Renal cortex interstitium (tissue), 11 donors: ENCODE data around the gene ENOX1. TPM values are rescaled to one million over a fixed set of nuclear protein-coding genes. Genes with fewer than 3 reads are reported as not detected.
"Not testable (repeated sequence)": the region's sequence is repeated elsewhere in the genome, so short reads cannot be mapped to it uniquely, and the experiment has no call there.

Experiments used
- DNase-seq, 11 donors: peaks; one replicate each; pipeline ENCODE4 v3.0.0-alpha.2; 2013; ENCODE audit warnings: low read depth in 9 of 11, low spot score in 4 of 11; ENCODE audit errors: extremely low read depth in 1 of 11
- polyA plus RNA-seq, 3 donors: library from polyadenylated mRNA; unstranded; fragments of 120-200 nt; gene quantifications; one replicate each; pipeline ENCODE4 v1.2.1, GENCODE V29; 2013; ENCODE audit not compliant: insufficient read length in 3 of 3

The ENOX1 gene
- polyA plus RNA-seq, 3 donors = 8.4 to 11.1 (median 9.7) TPM

DNA sequence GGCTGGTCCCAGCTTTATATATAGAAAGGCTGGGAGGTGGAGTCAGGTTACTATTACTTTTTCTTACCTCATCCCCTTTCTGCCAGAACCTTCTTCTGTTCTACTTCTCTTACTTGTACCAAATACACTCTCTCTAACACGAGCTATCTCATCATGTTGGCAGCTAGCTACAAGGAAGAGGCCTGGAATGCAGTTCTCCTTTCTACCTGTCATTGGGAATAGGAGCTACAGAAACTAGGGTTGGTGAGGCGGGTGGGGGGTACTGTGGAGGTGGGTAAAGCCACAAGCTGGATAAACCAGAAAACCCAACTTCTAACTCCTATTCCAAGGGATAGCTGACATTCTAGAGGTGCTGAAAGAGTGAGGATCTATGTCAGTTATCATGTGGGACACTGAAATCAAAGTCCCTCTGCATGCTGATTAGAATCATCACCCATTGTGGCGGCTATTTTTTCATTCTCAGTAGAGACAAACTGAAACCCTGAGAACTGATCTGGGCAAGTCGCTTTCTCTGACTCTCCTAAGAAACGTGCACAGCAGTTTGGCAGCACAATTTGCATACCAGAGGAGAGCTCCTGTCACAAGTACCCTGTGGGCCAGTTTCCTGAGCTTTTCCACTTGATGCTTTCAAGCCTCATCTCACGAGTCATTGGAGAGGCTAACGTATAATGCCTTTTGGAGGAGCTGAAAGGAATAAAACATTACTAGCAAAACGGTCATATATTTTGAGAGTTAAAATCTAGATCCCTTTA lies 358.1 kb downstream of the ENOX1 start:
- DNase-seq = no peak

- no peak for DNase-seq
These were observed 360.4 kb downstream of the ENOX1 start for GRCh38 chr13:43426355-43426754.

GRCh38 chr13:43425234-43425633 lies 361.5 kb downstream of the ENOX1 start:
- no peak for DNase-seq

DNA sequence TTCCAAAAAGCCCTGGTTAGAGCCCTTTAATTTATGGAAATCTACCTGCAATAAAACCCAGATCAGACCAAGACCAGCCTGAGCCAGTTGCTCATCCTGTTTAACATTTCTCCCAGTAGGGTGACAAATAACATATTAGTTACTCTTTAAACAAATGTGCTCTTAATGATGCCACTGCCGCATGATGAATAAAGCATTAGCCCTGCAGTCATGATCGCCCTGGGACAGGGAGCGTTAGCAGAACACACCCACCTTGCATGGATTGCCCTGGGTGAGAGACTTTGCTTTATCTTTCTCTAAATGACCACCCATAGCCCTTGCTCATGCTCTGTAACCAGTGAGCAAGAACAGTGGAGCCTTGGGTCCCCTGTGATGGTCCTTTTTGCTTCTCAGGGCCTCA lies 362.4 kb downstream of the ENOX1 start:
- peak in 3 of 11 donors; percentile 11 to 40 (median 24) for DNase-seq

DNA sequence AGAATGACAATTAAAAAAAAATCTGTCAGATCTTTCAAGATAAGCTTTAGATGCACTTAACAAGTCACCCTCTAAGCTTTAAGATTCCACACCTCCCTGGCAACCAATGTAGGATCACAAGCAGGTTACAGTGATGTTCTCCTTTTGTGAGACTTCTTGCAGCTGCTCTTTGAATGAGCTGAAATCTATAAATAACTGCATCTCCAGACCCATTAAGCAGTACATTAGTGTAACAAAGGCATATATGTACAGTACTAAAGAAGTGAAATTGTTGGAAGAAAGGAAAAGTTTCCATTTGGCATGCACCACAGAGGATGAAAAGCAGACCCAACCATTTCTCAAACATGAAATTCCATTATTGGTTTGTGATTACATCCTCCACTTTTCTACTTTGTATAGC lies 364.7 kb downstream of the ENOX1 start:
- no peak for DNase-seq

- DNase-seq = not testable (repeated sequence)
These were observed 369.9 kb downstream of the ENOX1 start for GRCh38 chr13:43416842-43417241.

DNA sequence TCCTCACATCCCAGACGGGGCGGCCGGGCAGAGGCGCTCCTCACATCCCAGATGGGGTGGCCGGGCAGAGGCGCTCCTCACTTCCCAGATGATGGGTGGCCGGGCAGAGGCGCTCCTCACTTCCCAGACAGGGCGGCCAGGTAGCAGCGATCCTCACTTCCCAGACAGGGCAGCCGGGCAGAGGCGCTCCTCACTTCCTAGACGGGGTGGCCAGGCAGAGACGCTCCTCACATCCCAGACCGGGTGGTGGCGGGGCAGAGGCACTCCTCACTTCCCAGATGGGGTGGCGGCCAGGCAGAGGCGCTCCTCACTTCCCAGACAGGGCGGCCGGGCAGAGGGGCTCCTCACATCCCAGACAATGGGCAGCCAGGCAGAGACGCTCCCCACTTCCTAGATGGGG lies 370.4 kb downstream of the ENOX1 start:
- not testable (repeated sequence) for DNase-seq

GRCh38 chr13:43415903-43416391 lies 370.8 kb downstream of the ENOX1 start:
- not testable (repeated sequence) for DNase-seq

- DNase-seq = no peak
These were observed 372.7 kb downstream of the ENOX1 start for GRCh38 chr13:43414111-43414510.

DNA sequence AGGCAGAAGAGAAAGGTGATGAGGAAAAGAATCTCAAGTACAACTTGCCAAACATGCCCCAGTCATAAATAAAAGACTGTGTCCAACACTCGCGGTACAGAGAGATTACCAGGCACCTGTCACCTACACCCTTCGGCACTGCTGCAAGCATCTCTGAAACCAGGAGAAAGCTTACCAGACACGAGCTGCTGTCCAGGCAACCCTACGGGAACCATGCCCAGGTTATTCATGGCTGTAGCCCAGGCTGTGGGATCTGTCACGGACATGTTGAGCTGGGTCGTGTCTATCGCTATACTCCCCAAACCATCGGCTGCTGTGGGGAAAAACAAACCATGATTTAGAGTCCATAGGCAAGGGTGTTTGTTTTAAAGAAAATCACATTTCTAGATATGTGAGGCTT lies 375.0 kb downstream of the ENOX1 start:
- no peak for DNase-seq

GRCh38 chr13:43411211-43411610 lies 375.6 kb downstream of the ENOX1 start:
- no peak for DNase-seq

- peak in 1 of 11 donors; percentile 18 for DNase-seq
These were observed 378.5 kb downstream of the ENOX1 start for GRCh38 chr13:43408274-43408673.

- no peak for DNase-seq
These were observed 379.7 kb downstream of the ENOX1 start for GRCh38 chr13:43407023-43407581.

GRCh38 chr13:43405457-43405856 lies 381.3 kb downstream of the ENOX1 start:
- no peak for DNase-seq

DNA sequence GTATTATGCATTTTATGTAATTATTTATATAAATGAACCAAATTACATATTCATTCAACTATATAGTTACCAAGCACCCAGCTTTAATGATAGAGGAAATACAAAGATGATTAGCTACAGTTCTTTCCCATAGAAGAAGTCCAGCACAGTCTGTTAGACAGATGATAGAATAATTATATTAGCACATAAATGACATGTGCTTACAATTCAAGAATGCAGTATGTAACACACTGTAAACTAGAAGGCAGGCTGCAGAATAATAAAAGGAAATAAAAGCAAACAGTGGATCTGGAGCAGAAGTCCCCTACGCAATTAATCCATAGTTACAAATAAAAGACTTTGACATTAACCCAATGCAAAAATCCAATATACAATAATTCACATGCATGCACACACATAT lies 384.4 kb downstream of the ENOX1 start:
- DNase-seq = no peak

DNA sequence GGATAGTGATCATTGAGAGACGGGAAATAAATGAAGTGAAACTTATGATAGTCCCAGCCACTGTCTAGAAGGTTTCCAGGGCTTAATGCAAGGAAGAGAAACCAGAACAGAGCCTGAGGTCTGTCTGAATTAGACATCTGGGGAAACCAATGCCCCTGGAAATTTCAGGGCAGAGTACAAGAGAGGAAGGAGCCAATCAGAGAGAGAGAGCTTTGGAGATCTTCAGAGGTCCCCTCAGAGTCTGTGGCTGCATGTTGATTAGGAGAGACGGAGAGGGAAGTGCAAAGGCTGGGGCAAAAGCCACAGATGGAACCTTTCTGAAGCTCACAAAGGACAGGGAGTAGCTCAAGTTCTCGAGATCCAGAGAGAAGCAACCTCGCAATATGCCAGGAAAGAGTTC lies 385.4 kb downstream of the ENOX1 start:
- no peak for DNase-seq

DNA sequence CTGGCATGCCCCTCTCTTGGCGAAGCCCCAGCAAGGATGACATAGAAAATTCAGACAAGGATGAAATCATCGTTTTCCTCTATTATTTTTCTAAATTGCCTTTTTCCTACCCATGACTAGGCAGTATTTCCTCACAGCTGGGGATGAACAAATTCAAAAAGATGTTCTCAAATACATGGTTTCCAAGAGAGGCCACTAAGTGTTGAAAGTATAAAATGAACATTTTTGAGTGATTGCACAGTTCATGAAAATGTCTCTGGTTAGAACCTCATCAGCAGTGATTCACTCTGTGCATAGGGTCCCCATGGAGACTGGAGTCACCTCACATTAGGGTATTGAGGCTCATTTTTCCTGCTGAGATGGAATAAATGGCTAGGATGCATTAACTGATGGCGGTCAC lies 389.7 kb downstream of the ENOX1 start:
- DNase-seq = no peak

GRCh38 chr13:43391036-43391435 lies 395.7 kb downstream of the ENOX1 start:
- DNase-seq = no peak

- no peak for DNase-seq
These were observed 396.2 kb downstream of the ENOX1 start for GRCh38 chr13:43390619-43391018.

DNA sequence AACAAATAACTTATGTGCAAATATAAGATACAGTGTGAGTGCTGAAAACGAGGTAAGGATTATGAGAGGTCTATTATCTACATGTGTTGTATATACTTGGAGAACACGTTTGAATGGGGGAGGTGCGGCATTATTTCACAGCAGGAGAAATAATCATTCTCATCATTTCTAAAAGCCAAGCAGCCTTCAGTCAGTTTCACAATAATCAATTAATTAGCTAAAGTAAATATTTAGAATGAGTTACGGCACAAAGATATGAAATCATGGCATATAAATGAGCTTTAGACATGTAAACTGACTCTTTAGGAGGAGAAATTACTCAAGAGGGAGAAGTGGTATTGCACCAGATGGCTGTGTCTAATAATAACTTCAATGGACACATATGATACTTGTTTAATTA lies 396.8 kb downstream of the ENOX1 start:
- DNase-seq = no peak

DNA sequence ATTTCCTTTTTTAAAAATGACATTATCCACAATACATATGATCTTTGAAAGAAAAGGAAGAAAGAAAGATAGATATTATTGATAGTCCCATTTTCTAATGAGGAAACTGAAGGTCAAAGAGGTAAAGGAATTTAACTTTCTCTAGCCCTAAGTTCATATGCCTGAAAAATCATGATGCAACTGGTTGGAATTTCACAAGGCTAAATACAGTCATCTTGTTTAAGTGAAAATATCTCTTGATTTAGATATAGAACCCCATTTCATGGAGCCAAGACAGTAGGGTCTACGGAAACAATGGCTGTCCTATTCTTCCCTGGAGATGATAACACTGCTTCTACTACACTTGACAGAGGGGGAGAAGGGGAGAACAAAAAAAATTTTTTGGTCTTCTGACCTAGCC lies 397.2 kb downstream of the ENOX1 start:
- no peak for DNase-seq
